ENCODE data around the gene SV2B.

SV2B gene

GRCh38 chr15:91238644-91239425, 138.8 kb downstream of the SV2B start:
- DNase-seq, result no peak

- DNase-seq, result no peak
Observed at GRCh38 chr15:91243826-91244225, 143.8 kb downstream of the SV2B start.

- DNase-seq, result no peak
Observed at GRCh38 chr15:91244919-91245318, 144.9 kb downstream of the SV2B start.

- DNase-seq, result no peak
Observed at GRCh38 chr15:91246998-91247397, 146.9 kb downstream of the SV2B start.

DNA sequence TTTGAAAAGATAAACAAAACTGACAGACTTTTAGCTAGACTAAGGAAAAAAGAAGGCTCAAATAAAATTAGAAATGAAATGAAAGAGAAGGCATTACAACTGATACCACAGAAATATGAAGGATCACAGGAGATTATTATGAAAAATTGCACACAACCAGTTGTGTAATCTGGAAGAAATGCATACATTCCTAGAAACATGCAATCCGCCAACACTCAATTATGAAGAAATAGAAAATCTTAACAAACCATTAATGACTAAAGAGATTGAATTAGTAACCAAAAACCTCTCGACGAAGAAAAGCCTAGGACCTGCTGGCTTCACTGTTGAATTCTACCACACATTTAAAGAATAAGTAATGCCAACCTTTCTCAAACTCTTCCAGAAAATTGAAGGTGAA, 149.5 kb downstream of the SV2B start:
- DNase-seq, result no peak

DNA sequence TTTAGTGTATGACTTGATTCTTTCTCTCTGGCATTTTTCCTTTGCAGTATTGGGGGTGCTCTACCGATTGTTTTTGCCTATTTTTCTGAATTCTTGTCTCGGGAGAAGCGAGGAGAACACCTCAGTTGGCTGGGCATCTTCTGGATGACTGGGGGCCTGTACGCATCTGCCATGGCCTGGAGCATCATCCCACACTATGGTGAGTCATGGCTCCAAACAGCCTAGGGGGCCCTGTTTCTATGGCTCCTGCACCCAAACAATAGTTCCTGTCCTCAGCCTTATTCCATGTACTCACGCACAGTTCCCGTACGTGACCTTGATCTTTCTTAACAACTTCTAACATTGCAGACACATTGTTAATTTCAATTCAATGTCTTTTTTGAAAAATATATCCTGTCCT, 152.3 kb downstream of the SV2B start:
- no peak for DNase-seq

DNA sequence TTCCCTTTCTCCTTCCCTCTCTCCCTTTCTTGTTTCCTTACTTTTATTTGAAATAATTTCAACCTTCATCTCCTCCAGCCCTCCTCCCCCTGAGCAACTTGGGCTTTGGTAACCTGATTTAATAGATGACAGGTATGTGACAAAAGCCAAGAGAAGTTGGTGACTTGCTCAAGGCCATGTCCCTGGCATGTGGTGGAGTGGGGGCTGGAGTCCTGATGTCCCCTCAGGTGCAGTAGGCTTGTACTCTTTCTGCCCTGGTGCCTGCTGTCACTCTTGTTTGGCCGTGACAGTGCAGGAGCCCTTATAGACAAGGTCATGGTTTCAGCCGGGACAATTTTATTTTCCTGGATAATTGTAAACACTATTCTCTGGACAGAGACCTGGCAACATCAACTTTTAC, 152.7 kb downstream of the SV2B start:
- DNase-seq, result no peak

- DNase-seq, result no peak
Observed at GRCh38 chr15:91253605-91254004, 153.5 kb downstream of the SV2B start.

DNA sequence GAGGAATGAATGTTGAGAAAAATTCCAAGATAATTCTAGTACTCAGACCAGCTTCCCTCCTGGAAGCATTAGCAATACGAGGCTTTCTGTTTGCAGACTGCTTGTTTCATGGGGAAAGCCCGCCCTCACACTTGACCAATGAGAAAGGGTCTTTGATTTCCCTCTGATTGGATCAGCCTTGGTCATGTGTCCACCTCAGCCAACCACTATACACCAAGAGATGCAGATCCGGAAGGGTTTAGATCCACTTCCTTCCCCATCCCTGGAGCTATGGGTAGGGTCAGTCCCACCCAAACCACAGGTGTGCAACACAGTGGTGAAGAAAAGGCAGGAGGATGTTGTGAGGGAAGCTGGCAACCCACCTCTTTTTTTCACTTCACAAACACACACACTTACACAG, 154.7 kb downstream of the SV2B start:
- DNase-seq, result no peak

DNA sequence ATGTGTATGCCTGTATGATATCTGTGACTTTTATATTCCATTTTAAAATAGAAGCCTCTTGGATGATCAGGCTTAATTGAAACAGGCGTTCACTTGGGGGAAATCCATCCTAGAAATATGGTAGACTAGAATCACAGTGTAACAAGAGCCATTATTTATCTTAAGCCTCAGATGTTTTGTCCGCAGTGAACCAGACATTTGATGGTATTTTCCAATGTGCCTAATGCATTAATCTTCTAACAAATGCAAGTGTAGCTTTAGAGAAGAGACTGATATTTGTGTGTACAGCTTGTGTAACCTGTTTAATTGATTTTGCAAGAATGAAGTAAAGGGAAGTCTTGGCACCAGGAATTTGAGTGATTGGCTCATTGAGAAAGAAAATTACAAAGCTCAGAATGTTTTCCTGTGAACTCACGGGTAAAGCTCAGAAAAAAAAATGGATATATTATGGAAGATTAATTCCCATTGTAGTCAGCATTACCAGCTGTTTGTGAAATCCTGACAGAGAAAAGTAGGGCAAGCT, 155.7 kb downstream of the SV2B start:
- DNase-seq, result no peak

DNA sequence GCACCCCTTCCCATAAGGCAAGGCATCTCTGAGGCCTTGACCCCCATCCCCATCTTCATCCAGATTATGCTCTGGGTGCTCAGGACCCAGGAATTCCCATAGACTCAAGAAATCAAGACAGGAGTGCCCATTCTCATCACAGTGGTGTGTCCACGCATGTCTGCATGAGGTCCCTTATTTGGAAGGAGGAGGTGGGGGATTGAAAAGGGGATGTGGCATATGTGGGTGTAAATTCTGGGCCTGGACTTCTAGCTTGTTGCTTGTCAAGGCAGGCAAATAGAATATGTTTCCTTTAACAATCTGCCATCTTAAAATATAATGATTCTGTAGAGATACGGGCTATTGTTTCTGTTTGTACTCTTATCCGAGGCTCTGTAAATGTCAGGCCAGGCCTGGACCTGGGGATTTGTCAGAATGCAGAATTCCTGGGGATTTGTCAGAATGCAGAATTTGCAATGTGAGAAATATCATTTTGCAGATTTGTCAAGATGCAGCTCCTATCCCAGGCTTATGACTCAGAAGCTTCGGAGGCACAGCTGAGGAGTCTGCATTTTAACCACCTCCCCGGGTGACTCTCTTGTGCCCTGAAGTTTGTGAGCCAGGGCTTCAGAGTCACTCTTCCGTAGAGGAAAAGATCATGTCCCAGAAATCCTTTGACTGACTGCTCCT, 157.8 kb downstream of the SV2B start:
- DNase-seq, result no peak

- no peak for DNase-seq
Observed at GRCh38 chr15:91258415-91258759, 158.3 kb downstream of the SV2B start.

- no peak for DNase-seq
Observed at GRCh38 chr15:91259077-91259476, 159.0 kb downstream of the SV2B start.

- no peak for DNase-seq
Observed at GRCh38 chr15:91261345-91261744, 161.3 kb downstream of the SV2B start.

- peak; percentile 76 for DNase-seq
Observed at GRCh38 chr15:91263632-91264531, 163.8 kb downstream of the SV2B start.

DNA sequence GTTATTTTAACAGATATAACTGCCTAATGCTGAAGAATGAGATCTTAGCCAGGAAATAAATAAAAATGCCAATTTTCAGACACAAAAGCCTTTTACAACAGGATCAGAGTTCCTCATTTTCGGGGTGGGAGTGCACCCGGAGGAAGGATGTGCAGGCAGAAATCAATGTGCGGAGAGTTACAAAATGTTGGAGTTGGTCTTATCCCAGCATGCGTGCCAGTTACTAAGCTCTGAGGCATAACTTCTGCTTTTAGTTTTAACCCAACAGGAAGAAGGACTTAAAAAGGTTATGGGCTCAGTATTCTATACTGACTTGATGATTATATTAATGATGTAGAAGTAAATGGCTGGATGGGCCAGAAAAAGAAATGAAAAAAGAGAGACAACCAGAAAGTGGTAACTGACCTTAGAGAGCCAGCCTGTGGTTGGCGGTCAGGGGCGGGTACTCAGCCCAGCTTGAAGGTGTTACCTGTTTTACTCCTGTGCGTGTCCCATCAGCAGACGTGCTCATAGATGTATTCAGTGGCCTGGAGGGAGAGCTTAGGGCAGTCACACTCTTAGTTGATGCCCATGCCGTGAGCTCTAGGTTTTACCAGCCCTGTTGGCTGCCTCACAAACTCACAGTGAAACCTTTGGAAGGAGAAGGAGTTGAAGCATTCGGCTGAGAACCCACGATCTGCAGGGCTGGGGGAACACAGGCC, 164.7 kb downstream of the SV2B start:
- no peak for DNase-seq

GRCh38 chr15:91265416-91265940, 165.4 kb downstream of the SV2B start:
- DNase-seq, result no peak

GRCh38 chr15:91268510-91268909, 168.5 kb downstream of the SV2B start:
- no peak for DNase-seq

GRCh38 chr15:91270747-91271146, 170.7 kb downstream of the SV2B start:
- DNase-seq, result no peak

DNA sequence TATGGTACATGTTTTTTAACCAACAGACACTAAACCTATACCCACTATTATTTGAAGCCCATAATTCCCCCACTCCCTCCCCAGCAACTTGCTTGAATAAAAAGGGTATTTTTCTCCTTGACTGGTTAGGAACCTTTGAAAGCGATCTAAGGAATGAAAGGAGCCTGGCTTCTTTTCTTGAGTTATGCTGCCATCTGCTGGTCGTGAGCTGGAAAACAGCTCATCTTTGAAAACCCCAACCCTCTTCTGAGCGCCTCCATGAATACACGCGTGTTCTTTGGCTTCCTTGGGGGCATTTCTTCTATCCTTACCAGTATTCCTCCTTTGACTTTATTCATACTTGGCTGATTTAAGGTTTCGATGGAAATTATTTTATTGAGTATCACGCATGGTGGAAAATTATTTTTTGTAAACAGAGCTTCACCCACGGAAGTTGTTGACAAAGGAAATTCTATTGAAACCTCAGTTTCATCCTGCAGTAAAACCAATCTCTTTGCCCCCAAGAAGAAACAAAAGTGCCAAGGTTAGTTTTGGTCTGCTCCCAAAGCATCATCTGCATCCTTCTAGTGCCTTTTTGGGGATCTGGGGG, 171.6 kb downstream of the SV2B start:
- peak; percentile 66 for DNase-seq

DNA sequence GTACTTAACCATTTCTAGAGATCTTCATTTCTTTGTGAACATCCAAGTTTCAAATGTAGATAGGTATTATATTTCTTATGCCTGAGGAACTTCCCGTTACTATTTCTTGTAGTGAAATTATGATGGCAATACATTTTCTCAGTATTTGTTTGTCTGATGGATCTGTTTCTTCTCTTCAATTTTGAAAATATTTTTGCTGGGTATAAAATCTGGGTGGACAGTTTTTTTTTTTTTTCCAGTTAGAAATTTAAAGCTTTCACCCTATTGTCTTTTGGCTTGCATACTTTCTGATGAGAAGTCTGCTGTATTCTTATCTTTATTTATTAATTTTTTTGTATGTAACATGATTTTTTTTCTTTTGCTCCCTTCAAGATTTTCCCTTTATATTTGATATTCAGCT, 175.8 kb downstream of the SV2B start:
- no peak for DNase-seq

DNA sequence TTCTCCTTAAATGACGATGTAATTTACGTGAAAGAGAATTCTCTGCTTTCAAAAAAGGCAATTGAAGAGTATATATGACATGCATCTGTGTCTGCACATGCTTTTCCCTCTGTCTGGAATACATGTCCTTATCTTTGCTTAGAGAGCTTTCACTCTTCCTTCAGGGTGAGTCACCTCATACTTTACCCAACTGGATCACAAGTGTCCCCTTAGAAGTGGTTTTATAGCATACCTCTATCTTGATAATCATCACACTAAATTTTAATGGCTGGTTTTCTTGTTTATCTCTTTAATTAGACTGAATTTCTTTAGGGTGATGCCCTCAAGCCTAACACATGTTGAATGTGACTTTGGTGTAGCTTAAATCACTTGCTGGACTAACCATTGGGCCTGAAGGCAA, 178.9 kb downstream of the SV2B start:
- peak; percentile 18 for DNase-seq

Data from islet precursor cell (in vitro differentiated cells).